HepG2 (cell line): ENCODE measurements around the gene CTIF. TPM values are rescaled to one million over a fixed set of nuclear protein-coding genes. Genes with fewer than 3 reads are reported as not detected.

Experiments used
- AGO2 ChIP-seq: fragments of 200-400 bp; formaldehyde crosslinking; optimal IDR thresholded peaks from 2 replicates; pipeline ENCODE3; 2017; ENCODE audit warnings: mild to moderate bottlenecking, low read depth, low read length, moderate library complexity
- BRCA1 ChIP-seq: sonication (generic); formaldehyde crosslinking; IDR thresholded peaks from 2 replicates; pipeline ENCODE4 v1.4.0; 2020; ENCODE audit warnings: missing genetic modification reagents
- ELF4 ChIP-seq: sonication (generic); formaldehyde crosslinking; IDR thresholded peaks from 2 replicates; pipeline ENCODE4 v1.5.0; 2020; ENCODE audit warnings: missing genetic modification reagents, mild to moderate bottlenecking, moderate library complexity, borderline replicate concordance
- FOXJ3 ChIP-seq: sonication (generic); formaldehyde crosslinking; IDR thresholded peaks from 2 replicates; pipeline ENCODE4 v1.4.0; 2020; ENCODE audit warnings: missing genetic modification reagents, mild to moderate bottlenecking, borderline replicate concordance
- GZF1 ChIP-seq: sonication (generic); formaldehyde crosslinking; IDR thresholded peaks from 2 replicates; pipeline ENCODE4 v1.5.1; 2020; ENCODE audit warnings: mild to moderate bottlenecking, missing genetic modification reagents
- HES4 ChIP-seq: sonication (generic); formaldehyde crosslinking; IDR thresholded peaks from 2 replicates; pipeline ENCODE4 v1.9.0; 2021; ENCODE audit warnings: mild to moderate bottlenecking, missing genetic modification reagents, borderline replicate concordance
- KAT8 ChIP-seq: IDR thresholded peaks from 2 replicates; pipeline ENCODE4 v1.6.1; 2016; ENCODE audit warnings: missing genetic modification reagents, missing compliant biosample characterization
- KDM2A ChIP-seq: sonication (generic); formaldehyde crosslinking; IDR thresholded peaks from 2 replicates; pipeline ENCODE4 v1.4.0; 2020; ENCODE audit warnings: low read depth, missing genetic modification reagents, borderline replicate concordance
- KLF6 ChIP-seq: IDR thresholded peaks from 2 replicates; pipeline ENCODE4 v1.8.0; 2016; ENCODE audit warnings: missing biosample characterization, missing genetic modification reagents
- RCOR2 ChIP-seq: IDR thresholded peaks from 2 replicates; pipeline ENCODE4 v1.6.1; 2016; ENCODE audit warnings: missing biosample characterization, missing genetic modification reagents
- SRF ChIP-seq: IDR thresholded peaks from 2 replicates; pipeline ENCODE4 v1.6.1; 2011; ENCODE audit warnings: mild to moderate bottlenecking, low read depth, low read length, moderate library complexity
- TBX2 ChIP-seq: sonication (generic); formaldehyde crosslinking; IDR thresholded peaks from 2 replicates; pipeline ENCODE4 v1.5.0; 2020; ENCODE audit warnings: missing genetic modification reagents, mild to moderate bottlenecking, borderline replicate concordance
- ZBTB20 ChIP-seq: sonication (generic); formaldehyde crosslinking; IDR thresholded peaks from 2 replicates; pipeline ENCODE4 v1.8.1; 2023; ENCODE audit warnings: missing genetic modification reagents, low read depth, mild to moderate bottlenecking, borderline replicate concordance
- ZFP37 ChIP-seq: sonication (generic); formaldehyde crosslinking; IDR thresholded peaks from 2 replicates; pipeline ENCODE4 v1.4.0; 2020; ENCODE audit warnings: missing genetic modification reagents, borderline replicate concordance
- ZNF333 ChIP-seq: sonication (generic); formaldehyde crosslinking; IDR thresholded peaks from 2 replicates; pipeline ENCODE4 v1.4.0; 2020; ENCODE audit warnings: mild to moderate bottlenecking, missing genetic modification reagents, borderline replicate concordance
- ZNF337 ChIP-seq: sonication (generic); formaldehyde crosslinking; IDR thresholded peaks from 2 replicates; pipeline ENCODE4 v1.5.1; 2020; ENCODE audit warnings: missing genetic modification reagents, low read depth, mild to moderate bottlenecking, borderline replicate concordance
- ZNF567 ChIP-seq: sonication (generic); formaldehyde crosslinking; IDR thresholded peaks from 2 replicates; pipeline ENCODE4 v1.8.1; 2023; ENCODE audit warnings: mild to moderate bottlenecking, missing genetic modification reagents, borderline replicate concordance
- ZNF569 ChIP-seq: sonication (generic); formaldehyde crosslinking; IDR thresholded peaks from 2 replicates; pipeline ENCODE4 v1.5.0; 2020; ENCODE audit warnings: mild to moderate bottlenecking, missing genetic modification reagents, moderate library complexity, borderline replicate concordance
- ZNF704 ChIP-seq: sonication (generic); formaldehyde crosslinking; IDR thresholded peaks from 2 replicates; pipeline ENCODE4 v1.8.1; 2023; ENCODE audit warnings: mild to moderate bottlenecking, inconsistent platforms, moderate library complexity, missing genetic modification reagents, borderline replicate concordance
- ZNF737 ChIP-seq: sonication (generic); formaldehyde crosslinking; IDR thresholded peaks from 2 replicates; pipeline ENCODE4 v1.5.0; 2020; ENCODE audit warnings: missing genetic modification reagents, mild to moderate bottlenecking, borderline replicate concordance
- polyA plus RNA-seq, 8 experiments: library from polyadenylated mRNA; depleted of rRNA in 3 of 8; stranded (reverse) in 7 of 8; unstranded in 1 of 8; fragments of >200 nt; fragmentation: Illumina TruSeq in 4 of 8; extraction: Trizol in 4 of 8; gene quantifications; 2 replicates each; pipeline versions ENCODE4 v1.2.1 to v1.2.3, GENCODE V29; 2011 to 2016; ENCODE audit warnings: low read depth in 4 of 8, missing spikeins in 1 of 8, mixed read lengths in 1 of 8; ENCODE audit not compliant: insufficient read depth in 1 of 8
- total RNA-seq, 5 experiments: library from RNA; depleted of rRNA; stranded (reverse); fragments of >200 nt; fragmentation: Illumina TruSeq; extraction: Trizol; gene quantifications; 2 replicates each; pipeline ENCODE4 v1.2.3, GENCODE V29; 2016; ENCODE audit warnings: low read depth in 1 of 5
- TF ChIP-seq, protein P1 (sequence below): sonication (generic); formaldehyde crosslinking; IDR thresholded peaks from 2 replicates; pipeline ENCODE4 v1.4.0; 2020; ENCODE audit warnings: mild to moderate bottlenecking, low read depth, missing genetic modification reagents
- TF ChIP-seq, protein P2 (sequence below): sonication (generic); formaldehyde crosslinking; IDR thresholded peaks from 2 replicates; pipeline ENCODE4 v1.5.0; 2020; ENCODE audit warnings: missing genetic modification reagents, mild to moderate bottlenecking, borderline replicate concordance
- TF ChIP-seq, protein P3 (sequence below): conservative IDR thresholded peaks from 2 replicates; pipeline ENCODE4 v1.6.1; 2018; ENCODE audit warnings: missing genetic modification reagents
- TF ChIP-seq, protein P4 (sequence below): IDR thresholded peaks from 2 replicates; pipeline ENCODE4 v1.6.1; 2016

The CTIF gene
- total and polyA plus RNA-seq, 2 of the 13 experiments (the other 11 are each of a cell fraction or from before 2014, with no cell fraction given), result 18.2 to 28.0 TPM

DNA sequence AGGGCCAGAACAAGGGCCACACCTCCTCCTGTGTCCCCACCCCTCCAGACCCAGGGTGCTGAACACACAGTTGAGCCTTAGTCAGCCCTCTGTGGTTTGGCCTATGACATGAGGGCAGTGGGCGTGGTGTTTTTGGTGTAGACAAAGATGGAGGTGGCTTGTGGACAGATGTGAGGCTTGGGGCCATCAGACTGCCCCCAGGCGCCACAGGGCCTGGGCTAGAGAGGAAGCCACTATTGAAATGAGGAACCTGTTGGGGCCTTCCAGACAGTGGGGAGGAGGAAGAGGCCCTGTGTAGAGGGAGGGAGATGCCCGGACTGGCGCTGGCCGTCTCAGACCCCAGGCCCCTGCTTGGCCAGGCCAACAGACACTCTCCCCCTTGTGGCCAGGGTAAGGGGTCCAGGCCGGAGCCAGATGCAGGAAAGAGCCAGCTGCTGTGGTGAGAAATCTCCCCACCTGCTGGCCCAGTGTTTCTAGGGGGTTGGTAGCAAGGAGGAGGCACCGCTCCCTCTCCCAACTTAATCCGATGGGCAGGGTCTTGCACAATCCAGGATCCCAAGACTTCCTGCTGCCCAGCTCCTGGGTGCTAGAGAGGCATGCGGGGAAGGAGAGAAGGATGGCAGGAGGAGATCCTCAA is 358.2 kb downstream of the CTIF start (continued):
- TF ChIP-seq HES4 (CRISPR knock-in tag), result no peak
- no peak for TF ChIP-seq AGO2
- no peak for TF ChIP-seq ZBTB20 (CRISPR knock-in tag)
- TF ChIP-seq GZF1, result no peak
- TF ChIP-seq, protein P1, sequence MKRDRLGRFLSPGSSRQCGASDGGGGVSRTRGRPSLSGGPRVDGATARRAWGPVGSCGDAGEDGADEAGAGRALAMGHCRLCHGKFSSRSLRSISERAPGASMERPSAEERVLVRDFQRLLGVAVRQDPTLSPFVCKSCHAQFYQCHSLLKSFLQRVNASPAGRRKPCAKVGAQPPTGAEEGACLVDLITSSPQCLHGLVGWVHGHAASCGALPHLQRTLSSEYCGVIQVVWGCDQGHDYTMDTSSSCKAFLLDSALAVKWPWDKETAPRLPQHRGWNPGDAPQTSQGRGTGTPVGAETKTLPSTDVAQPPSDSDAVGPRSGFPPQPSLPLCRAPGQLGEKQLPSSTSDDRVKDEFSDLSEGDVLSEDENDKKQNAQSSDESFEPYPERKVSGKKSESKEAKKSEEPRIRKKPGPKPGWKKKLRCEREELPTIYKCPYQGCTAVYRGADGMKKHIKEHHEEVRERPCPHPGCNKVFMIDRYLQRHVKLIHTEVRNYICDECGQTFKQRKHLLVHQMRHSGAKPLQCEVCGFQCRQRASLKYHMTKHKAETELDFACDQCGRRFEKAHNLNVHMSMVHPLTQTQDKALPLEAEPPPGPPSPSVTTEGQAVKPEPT (CRISPR knock-in tag), result peak; percentile 33; the same call in 1 of the 2 replicates
- TF ChIP-seq SRF, result no peak
- TF ChIP-seq, protein P2, sequence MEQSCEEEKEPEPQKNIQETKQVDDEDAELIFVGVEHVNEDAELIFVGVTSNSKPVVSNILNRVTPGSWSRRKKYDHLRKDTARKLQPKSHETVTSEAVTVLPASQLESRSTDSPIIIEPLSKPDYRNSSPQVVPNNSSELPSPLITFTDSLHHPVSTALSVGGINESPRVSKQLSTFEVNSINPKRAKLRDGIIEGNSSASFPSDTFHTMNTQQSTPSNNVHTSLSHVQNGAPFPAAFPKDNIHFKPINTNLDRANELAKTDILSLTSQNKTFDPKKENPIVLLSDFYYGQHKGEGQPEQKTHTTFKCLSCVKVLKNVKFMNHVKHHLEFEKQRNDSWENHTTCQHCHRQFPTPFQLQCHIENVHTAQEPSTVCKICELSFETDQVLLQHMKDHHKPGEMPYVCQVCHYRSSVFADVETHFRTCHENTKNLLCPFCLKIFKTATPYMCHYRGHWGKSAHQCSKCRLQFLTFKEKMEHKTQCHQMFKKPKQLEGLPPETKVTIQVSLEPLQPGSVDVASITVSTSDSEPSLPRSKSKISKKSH, result no peak; the same call in 1 of the 2 replicates
- TF ChIP-seq ZFP37, result no peak
- TF ChIP-seq BRCA1 (CRISPR knock-in tag), result no peak
- no peak for TF ChIP-seq FOXJ3 (CRISPR knock-in tag)
- TF ChIP-seq ZNF704 (CRISPR knock-in tag), result no peak
- no peak for TF ChIP-seq KLF6 (CRISPR knock-in tag)
- no peak for TF ChIP-seq ZNF333 (CRISPR knock-in tag)
- peak; percentile 57 for TF ChIP-seq KAT8 (CRISPR knock-in tag)
- TF ChIP-seq ZNF737 (CRISPR knock-in tag), result no peak
- peak; percentile 65; the same call in 1 of the 2 replicates for TF ChIP-seq TBX2 (CRISPR knock-in tag)
- TF ChIP-seq ZNF337, result no peak
- TF ChIP-seq ZNF567, result no peak
- TF ChIP-seq, protein P3, sequence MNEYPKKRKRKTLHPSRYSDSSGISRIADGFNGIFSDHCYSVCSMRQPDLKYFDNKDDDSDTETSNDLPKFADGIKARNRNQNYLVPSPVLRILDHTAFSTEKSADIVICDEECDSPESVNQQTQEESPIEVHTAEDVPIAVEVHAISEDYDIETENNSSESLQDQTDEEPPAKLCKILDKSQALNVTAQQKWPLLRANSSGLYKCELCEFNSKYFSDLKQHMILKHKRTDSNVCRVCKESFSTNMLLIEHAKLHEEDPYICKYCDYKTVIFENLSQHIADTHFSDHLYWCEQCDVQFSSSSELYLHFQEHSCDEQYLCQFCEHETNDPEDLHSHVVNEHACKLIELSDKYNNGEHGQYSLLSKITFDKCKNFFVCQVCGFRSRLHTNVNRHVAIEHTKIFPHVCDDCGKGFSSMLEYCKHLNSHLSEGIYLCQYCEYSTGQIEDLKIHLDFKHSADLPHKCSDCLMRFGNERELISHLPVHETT, result no peak
- TF ChIP-seq, protein P4, sequence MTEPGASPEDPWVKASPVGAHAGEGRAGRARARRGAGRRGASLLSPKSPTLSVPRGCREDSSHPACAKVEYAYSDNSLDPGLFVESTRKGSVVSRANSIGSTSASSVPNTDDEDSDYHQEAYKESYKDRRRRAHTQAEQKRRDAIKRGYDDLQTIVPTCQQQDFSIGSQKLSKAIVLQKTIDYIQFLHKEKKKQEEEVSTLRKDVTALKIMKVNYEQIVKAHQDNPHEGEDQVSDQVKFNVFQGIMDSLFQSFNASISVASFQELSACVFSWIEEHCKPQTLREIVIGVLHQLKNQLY, result no peak
- no peak for TF ChIP-seq ELF4
- no peak; the same call in 1 of the 2 replicates for TF ChIP-seq KDM2A (CRISPR knock-in tag)
- TF ChIP-seq ZNF569 (CRISPR knock-in tag), result no peak
- no peak for TF ChIP-seq RCOR2 (CRISPR knock-in tag)
